Activated naive CD8-positive, alpha-beta T cell treated with anti-CD3 and anti-CD28 coated beads for 36 hours (primary cell): ENCODE measurements around the gene MYO19. TPM values are rescaled to one million over a fixed set of nuclear protein-coding genes. Genes with fewer than 3 reads are reported as not detected.

Experiments
- DNase-seq: peaks from one replicate; pipeline ENCODE4 v3.0.0; 2021
- H3K27ac Mint-ChIP-seq: one replicate; pipeline ENCODE4 v1.8.0; 2022; ENCODE audit warnings: mild to moderate bottlenecking, moderate library complexity, mixed read lengths
- H3K27me3 Mint-ChIP-seq: one replicate; pipeline ENCODE4 v1.8.0; 2022; ENCODE audit warnings: mild to moderate bottlenecking, mixed read lengths
- H3K36me3 Mint-ChIP-seq: one replicate; pipeline ENCODE4 v1.8.0; 2021; ENCODE audit warnings: mild to moderate bottlenecking, mixed read lengths
- H3K4me1 Mint-ChIP-seq: one replicate; pipeline ENCODE4 v1.8.0; 2021; ENCODE audit warnings: mixed read lengths
- H3K4me3 Mint-ChIP-seq: one replicate; pipeline ENCODE4 v1.8.0; 2022; ENCODE audit warnings: mild to moderate bottlenecking, moderate library complexity, mixed read lengths
- H3K9me3 Mint-ChIP-seq: one replicate; pipeline ENCODE4 v1.8.0; 2022; ENCODE audit warnings: mixed read lengths
- total RNA-seq, 2 experiments: library from RNA; stranded (reverse); gene quantifications; one replicate each; pipeline ENCODE4 v1.2.3, GENCODE V29; 2021

MYO19 gene
- total RNA-seq, 2 experiments from 2014 or later: 123 to 134 TPM

DNA sequence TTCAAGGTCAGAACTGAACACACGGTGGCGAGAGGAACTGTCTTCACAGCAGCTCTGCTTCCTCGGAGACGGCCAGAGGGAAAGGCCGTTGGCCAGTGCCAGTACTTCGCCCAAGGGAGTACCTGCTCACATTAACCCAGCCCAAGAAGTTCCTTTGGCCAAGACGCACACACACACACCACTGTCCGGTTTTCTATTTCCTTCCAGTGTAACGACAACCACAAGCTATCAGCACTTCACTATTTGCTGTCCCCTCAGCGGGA, 9.3 kb upstream of the MYO19 start:
- DNase-seq: peak; percentile 17

DNA sequence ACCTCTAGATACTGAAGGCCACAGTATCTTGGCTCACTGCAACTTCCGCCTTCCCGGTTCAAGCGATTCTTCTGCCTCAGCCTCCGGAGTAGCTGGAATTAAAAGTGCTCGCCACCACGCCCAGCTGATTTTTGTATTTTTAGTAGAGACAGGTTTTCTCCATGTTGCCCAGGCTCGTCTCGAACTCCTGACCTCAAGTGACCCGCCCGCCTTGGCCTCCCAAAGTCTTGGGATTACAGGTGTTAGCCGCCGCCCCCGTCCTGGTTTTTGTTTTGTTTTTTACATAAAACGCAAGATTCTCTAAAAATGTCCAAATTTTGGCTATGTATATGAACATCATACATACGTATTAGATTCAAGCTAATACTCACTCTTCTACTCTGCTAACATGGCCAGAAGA, 8.1 kb upstream of the MYO19 start:
- H3K36me3 Mint-ChIP-seq: peaks cover 27% of the 10 kb centered on the region
- no peaks in the 10 kb centered on the region for H3K9me3 Mint-ChIP-seq
- no peak overlapping the region for H3K27ac Mint-ChIP-seq
- DNase-seq: no peak
- H3K27me3 Mint-ChIP-seq: no peaks in the 10 kb centered on the region
- peak overlapping the region; percentile 22 for H3K4me3 Mint-ChIP-seq
- peaks cover 18% of the 10 kb centered on the region for H3K4me1 Mint-ChIP-seq

More for the DNA sequence above, 9.3 kb upstream of the MYO19 start:
- H3K4me3 Mint-ChIP-seq: peak overlapping the region; percentile 95
- peak overlapping the region; percentile 96 for H3K27ac Mint-ChIP-seq
- peaks cover 23% of the 10 kb centered on the region for H3K4me1 Mint-ChIP-seq
- H3K27me3 Mint-ChIP-seq: no peaks in the 10 kb centered on the region
- H3K9me3 Mint-ChIP-seq: no peaks in the 10 kb centered on the region
- H3K36me3 Mint-ChIP-seq: peaks cover 30% of the 10 kb centered on the region

- no peak overlapping the region for H3K4me3 Mint-ChIP-seq
Measured at GRCh38 chr17:36540696-36541095, 6.0 kb upstream of the MYO19 start.

DNA sequence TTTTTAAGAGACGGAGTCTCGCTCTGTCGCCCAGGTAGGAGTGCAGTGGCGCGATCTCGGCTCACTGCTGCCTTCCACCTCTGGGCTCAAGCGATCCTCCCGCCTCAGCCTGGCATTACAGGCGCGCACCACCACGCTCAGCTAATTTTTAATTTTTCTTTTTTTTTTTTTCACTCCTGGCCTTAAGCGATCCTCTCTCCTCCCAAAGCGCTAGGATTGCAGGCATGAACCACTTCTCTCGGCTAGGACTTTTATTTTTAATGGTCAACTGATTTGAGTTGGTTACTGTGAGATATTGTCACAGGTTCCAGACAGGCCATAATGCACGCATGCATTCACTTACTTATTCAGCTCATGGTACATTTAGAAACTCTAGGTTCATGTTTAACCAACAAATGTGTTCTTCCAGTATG, 1.0 kb upstream of the MYO19 start:
- Mint-ChIP-seq H3K4me1 (peaks cover 42% of the 10 kb centered on the region), H3K27me3 (no peaks in the 10 kb centered on the region), H3K4me3 (peak overlapping the region; percentile 97), H3K9me3 (no peaks in the 10 kb centered on the region), H3K36me3 (peaks cover 49% of the 10 kb centered on the region), H3K27ac (peak overlapping the region; percentile 100)
- no peak for DNase-seq

More at GRCh38 chr17:36540696-36541095, 6.0 kb upstream of the MYO19 start:
- H3K4me1 Mint-ChIP-seq: peaks cover 21% of the 10 kb centered on the region
- H3K27me3 Mint-ChIP-seq: no peaks in the 10 kb centered on the region
- peaks cover 30% of the 10 kb centered on the region for H3K36me3 Mint-ChIP-seq
- DNase-seq: no peak
- no peaks in the 10 kb centered on the region for H3K9me3 Mint-ChIP-seq
- H3K27ac Mint-ChIP-seq: no peak overlapping the region

DNA sequence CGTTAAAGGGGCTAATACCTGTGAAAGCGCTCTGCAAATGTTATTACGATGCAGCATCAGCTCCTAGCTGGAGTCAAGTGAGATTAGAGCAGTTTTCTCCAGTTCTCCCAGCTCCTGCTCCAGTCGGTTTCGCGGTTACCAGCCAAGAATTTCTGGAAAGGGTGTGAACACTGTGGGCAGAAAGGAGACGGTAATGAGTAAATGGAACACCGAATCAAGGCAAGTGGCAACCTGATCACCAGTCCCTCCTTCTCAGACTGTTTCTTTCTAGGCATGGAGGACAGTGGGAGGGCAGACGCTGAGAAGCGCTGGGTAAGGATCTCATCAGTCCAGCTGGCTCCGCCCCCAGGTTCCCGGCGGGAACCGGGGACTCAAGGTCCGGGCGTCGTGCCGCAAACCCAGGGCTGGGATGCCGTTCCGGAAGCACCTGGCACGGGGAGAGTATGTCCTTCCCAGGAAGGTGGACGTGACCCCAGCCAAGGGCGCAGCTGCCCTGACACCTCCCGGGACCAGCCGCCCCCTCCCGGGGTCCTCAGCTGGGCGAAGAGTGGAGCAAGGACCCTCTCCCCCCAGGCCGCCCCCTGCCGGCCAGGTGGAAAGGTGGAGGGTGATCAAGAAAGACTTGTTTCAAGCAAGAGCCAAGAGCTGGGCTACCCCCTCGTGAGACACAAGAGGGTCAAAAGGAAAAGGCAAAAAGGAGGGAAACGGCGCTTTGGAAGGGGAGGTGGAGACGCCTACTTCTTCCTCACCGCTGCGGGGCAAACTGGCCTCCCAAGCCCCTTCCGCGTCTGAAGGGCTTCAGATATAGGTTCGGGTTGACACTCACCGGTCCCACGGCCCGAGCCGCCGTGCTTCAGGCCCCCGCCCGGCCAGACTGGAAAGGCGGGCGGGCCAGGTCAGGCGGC, 481 bp downstream of the MYO19 start:
- Mint-ChIP-seq H3K4me3 (peak overlapping the region; percentile 97), H3K4me1 (peaks cover 46% of the 10 kb centered on the region), H3K9me3 (no peaks in the 10 kb centered on the region), H3K27ac (peak overlapping the region; percentile 100), H3K27me3 (no peaks in the 10 kb centered on the region), H3K36me3 (peaks cover 48% of the 10 kb centered on the region)
- DNase-seq: peak; percentile 52

DNA sequence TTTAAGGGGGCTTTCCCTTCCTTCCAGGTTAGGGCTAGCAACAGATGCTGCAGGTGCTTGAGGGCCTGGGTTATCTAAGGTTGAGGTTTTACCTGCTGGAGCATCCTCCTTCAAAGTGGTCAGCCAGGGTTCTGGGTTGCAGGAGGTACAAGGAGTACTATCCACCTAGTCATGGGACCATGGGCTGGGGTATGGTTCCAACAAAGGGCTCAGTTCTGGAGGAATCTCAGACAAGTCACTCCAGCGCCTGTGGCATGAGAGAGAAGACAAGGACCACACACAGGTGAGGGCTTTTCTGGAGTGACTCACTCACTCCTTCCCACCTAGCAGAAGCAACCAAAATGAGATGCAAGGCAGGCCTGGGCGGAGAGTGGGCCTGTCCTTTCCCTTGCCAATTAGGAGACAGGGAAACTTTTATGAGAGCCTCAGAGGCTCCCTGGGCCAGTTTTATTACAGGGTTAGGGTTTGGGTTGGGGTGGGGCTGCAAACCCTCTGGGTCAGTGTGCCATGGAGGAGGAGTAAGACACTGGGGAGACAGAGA, 2.2 kb downstream of the MYO19 start:
- Mint-ChIP-seq H3K36me3 (peaks cover 53% of the 10 kb centered on the region), H3K9me3 (no peaks in the 10 kb centered on the region), H3K27ac (no peak overlapping the region), H3K4me3 (peak overlapping the region; percentile 50), H3K4me1 (peaks cover 40% of the 10 kb centered on the region), H3K27me3 (no peaks in the 10 kb centered on the region)
- DNase-seq: no peak

DNA sequence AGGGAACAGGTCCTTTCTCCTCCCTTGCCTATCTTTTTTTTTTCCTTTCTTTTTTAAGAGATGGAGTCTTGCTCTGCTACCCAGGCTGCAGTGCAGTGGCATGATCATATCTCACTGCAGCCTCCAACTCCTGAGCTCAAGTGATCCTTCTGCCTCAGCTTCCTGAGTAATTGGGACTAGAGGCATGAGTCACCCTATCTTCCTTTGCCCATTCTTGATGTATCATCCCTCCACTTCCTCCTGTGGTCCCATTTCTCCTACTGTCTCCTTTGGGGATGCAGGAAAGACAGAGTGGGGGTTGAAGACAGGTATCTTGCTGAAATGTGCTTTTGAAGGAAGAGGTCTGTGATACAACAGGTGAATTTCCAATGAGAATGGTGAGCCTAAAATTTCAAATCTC, 5.5 kb downstream of the MYO19 start:
- DNase-seq: no peak
- no peak overlapping the region for H3K4me3 Mint-ChIP-seq
- H3K4me1 Mint-ChIP-seq: peaks cover 54% of the 10 kb centered on the region
- no peaks in the 10 kb centered on the region for H3K9me3 Mint-ChIP-seq
- H3K36me3 Mint-ChIP-seq: peaks cover 58% of the 10 kb centered on the region
- peak overlapping the region; percentile 37 for H3K27ac Mint-ChIP-seq
- no peaks in the 10 kb centered on the region for H3K27me3 Mint-ChIP-seq

DNA sequence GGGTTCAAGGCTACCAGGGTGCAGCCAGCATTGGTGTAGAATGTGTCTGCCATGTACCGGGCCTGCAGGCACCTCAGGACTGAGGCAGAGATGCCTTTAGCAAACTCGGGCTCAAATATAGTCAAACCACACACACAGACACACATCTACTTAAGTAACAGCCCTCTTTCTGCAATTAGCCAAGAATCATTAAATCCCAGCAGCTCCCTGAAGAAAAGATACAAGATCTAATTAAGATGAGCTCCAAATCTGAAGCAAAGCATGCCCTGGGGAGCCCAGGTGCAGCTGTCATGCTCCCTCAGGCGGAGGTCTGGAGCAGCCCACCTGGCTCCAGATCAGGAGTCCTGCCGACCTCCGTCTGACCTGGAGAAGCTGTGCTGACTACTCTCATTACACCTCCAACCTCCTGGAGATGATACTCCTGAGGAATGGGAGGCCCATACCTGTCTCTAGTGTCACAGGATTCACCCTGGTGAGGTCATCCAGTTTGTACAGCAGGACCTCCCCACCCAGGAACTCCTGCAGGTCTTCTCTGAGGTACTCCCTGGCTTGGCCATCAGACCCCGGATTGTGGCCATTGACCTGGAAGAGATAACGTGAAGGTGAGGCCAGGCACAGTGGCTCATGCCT, 6.9 kb downstream of the MYO19 start:
- Mint-ChIP-seq H3K4me1 (peaks cover 41% of the 10 kb centered on the region), H3K9me3 (no peaks in the 10 kb centered on the region), H3K27ac (no peak overlapping the region), H3K4me3 (no peak overlapping the region), H3K27me3 (no peaks in the 10 kb centered on the region), H3K36me3 (peaks cover 55% of the 10 kb centered on the region)
- no peak for DNase-seq

DNA sequence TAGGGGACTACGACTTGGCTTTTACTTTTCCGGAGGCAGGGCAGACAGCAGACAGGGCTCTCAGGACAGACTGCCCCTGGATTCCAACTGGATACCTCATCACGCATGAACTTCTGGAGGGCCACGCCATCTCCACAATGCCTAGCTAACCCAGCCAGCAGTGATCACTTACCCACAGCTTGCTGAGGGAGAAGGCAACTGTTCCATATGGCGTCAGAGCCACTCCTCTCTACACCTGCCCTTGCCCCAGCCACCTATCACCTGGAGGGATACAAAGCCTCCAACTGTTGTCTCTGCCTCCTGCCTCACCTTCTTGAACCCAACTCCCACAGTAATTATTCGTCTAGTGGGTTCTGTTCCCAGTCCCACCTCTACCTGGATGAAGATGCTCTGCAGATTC, 8.8 kb downstream of the MYO19 start:
- no peak overlapping the region for H3K27ac Mint-ChIP-seq
- no peaks in the 10 kb centered on the region for H3K27me3 Mint-ChIP-seq
- no peak for DNase-seq
- H3K4me1 Mint-ChIP-seq: peaks cover 30% of the 10 kb centered on the region
- no peaks in the 10 kb centered on the region for H3K9me3 Mint-ChIP-seq
- no peak overlapping the region for H3K4me3 Mint-ChIP-seq
- H3K36me3 Mint-ChIP-seq: peaks cover 46% of the 10 kb centered on the region

DNA sequence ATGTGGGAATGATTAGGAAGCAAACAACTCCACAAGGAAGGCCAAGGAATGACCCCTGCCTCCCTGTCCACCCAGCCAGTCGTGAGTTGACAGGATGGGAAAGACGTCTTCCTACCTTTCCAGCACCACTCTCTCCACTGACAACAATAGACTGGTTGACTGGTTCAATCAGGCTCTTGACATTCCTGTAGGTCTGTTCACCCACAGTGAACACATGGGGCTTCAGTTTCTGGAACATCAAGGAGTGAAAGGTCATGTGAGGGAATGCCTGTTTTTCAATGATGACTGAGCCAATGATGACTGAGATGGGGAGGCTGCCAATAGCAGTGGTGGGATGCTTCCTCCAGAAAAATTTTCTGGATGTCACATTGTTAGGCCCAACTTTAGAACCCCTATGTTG, 9.6 kb downstream of the MYO19 start:
- H3K4me3 Mint-ChIP-seq: no peak overlapping the region
- H3K4me1 Mint-ChIP-seq: peaks cover 30% of the 10 kb centered on the region
- H3K27me3 Mint-ChIP-seq: no peaks in the 10 kb centered on the region
- no peak for DNase-seq
- peaks cover 51% of the 10 kb centered on the region for H3K36me3 Mint-ChIP-seq
- peak overlapping the region; percentile 69 for H3K27ac Mint-ChIP-seq
- H3K9me3 Mint-ChIP-seq: no peaks in the 10 kb centered on the region

- no peak for DNase-seq
- Mint-ChIP-seq H3K36me3 (peaks cover 56% of the 10 kb centered on the region), H3K27ac (peak overlapping the region; percentile 83)
Measured at GRCh38 chr17:36524428-36524876, 10.2 kb downstream of the MYO19 start.

GRCh38 chr17:36523113-36523512, 11.6 kb downstream of the MYO19 start:
- H3K36me3 Mint-ChIP-seq: peaks cover 55% of the 10 kb centered on the region
- no peaks in the 10 kb centered on the region for H3K27me3 Mint-ChIP-seq
- H3K4me1 Mint-ChIP-seq: peaks cover 23% of the 10 kb centered on the region
- no peak for DNase-seq
- H3K27ac Mint-ChIP-seq: no peak overlapping the region
- no peaks in the 10 kb centered on the region for H3K9me3 Mint-ChIP-seq
- H3K4me3 Mint-ChIP-seq: no peak overlapping the region

More at GRCh38 chr17:36524428-36524876, 10.2 kb downstream of the MYO19 start:
- H3K27me3 Mint-ChIP-seq: no peaks in the 10 kb centered on the region
- peaks cover 26% of the 10 kb centered on the region for H3K4me1 Mint-ChIP-seq
- no peak overlapping the region for H3K4me3 Mint-ChIP-seq
- H3K9me3 Mint-ChIP-seq: no peaks in the 10 kb centered on the region

- Mint-ChIP-seq H3K4me1 (no peaks in the 10 kb centered on the region), H3K27me3 (no peaks in the 10 kb centered on the region), H3K4me3 (no peak overlapping the region), H3K27ac (no peak overlapping the region), H3K36me3 (peaks cover 43% of the 10 kb centered on the region), H3K9me3 (no peaks in the 10 kb centered on the region)
- DNase-seq: no peak
Measured at GRCh38 chr17:36515837-36516236, 18.8 kb downstream of the MYO19 start.

GRCh38 chr17:36514856-36515255, 19.8 kb downstream of the MYO19 start:
- Mint-ChIP-seq H3K4me1 (no peaks in the 10 kb centered on the region), H3K4me3 (no peak overlapping the region)

GRCh38 chr17:36512641-36513040, 22.0 kb downstream of the MYO19 start:
- H3K27ac Mint-ChIP-seq: no peak overlapping the region

More at GRCh38 chr17:36514856-36515255, 19.8 kb downstream of the MYO19 start:
- Mint-ChIP-seq H3K9me3 (no peaks in the 10 kb centered on the region), H3K27ac (no peak overlapping the region), H3K36me3 (peaks cover 42% of the 10 kb centered on the region), H3K27me3 (no peaks in the 10 kb centered on the region)
- DNase-seq: no peak

More at GRCh38 chr17:36512641-36513040, 22.0 kb downstream of the MYO19 start:
- peaks cover 43% of the 10 kb centered on the region for H3K36me3 Mint-ChIP-seq
- DNase-seq: no peak
- no peak overlapping the region for H3K4me3 Mint-ChIP-seq
- no peaks in the 10 kb centered on the region for H3K27me3 Mint-ChIP-seq
- H3K4me1 Mint-ChIP-seq: no peaks in the 10 kb centered on the region
- no peaks in the 10 kb centered on the region for H3K9me3 Mint-ChIP-seq
